ENCODE data around the gene WIPF1.

GRCh38 chr2:174615871-174616436 lies 18.4 kb upstream of the WIPF1 start:
- TF ChIP-seq EZH2 (IDR thresholded peaks at IDR 0.05; ENCODE audit: borderline replicate concordance, low read depth, low read length, severe bottlenecking) (no peak), CTCF (IDR thresholded peaks at IDR 0.05; ENCODE audit: borderline replicate concordance, extremely low read depth, low read length, poor library complexity, severe bottlenecking) (no peak)
